ENCODE results near the gene STAB2. TPM values are rescaled to one million over a fixed set of nuclear protein-coding genes. Genes with fewer than 3 reads are reported as not detected.

The STAB2 gene
- total and polyA plus RNA-seq, 5 experiments from 2014 or later: not detected

- peaks cover 0 to 9% (median 0%) of the 10 kb centered on the region in 9 donors for H3K9me3 Mint-ChIP-seq
- POLR2A ChIA-PET: no interaction called here
- no peak overlapping the region for H3K4me3 Mint-ChIP-seq
- no peaks in the 10 kb centered on the region for H3K27me3 Mint-ChIP-seq
- ATAC-seq: no peak
- no peak overlapping the region for H3K27ac Mint-ChIP-seq
- H3K4me1 Mint-ChIP-seq: peaks cover 0 to 2% (median 0%) of the 10 kb centered on the region in 4 donors
- no peak for DNase-seq
- peaks cover 6 to 52% (median 16%) of the 10 kb centered on the region in 3 donors for H3K36me3 Mint-ChIP-seq
Observed at GRCh38 chr12:103786201-103786600, 199.1 kb downstream of the STAB2 start.

DNA sequence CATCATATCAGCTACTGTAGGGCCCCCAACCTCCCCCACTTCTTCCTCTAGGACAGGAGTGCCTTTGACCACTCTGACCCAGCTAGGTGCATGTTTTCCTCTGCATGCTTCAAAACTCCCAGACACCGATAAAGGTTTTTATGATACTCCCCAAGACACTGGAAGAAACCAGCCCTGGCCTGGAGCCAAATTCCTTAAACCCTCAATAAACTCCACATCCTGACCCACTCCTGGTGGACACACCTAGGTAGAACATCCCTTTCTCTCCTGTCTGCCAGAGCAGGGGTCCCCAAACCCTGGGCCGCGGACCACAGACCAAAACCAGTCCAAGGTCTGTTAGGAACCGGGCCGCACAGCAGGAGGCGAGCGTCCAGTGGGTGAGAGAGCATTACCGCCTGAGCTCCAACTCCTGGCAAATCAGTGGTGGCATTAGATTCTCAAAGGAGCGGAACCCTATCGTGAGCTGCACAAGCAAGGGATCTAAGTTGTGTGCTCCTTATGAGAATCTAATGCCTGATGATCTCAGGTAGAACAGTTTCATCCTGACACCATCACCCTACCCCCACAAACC is 204.4 kb downstream of the STAB2 start:
- no peak for ATAC-seq
- H3K27me3 Mint-ChIP-seq: no peaks in the 10 kb centered on the region
- POLR2A ChIA-PET: interaction anchor here (0.6 kb wide), 1 partner anchor 1699 kb away, joined by 3 read pairs; no protein-coding TSS in a partner anchor

DNA sequence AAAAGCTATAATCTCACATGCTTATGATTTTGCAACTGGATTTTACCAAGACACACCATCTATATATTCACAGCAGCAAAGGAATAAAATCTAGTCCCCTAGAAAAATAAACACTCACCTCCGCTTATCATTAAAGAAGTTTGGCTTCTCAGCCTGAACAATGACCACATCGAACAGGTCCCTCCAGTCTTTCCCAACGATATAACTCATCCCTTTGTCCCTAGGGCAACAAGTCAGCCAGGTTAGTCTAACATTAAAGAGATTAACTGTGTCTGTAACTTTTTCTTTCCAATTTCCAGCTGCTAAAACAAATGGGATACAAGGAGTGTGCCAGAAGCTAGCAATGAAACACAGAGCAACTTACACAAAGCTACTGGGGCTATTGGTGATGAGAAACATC is 206.0 kb downstream of the STAB2 start:
- Mint-ChIP-seq H3K27ac (peak overlapping the region in 1 of 10 donors; percentile 34), H3K4me1 (peaks cover 0 to 2% (median 0%) of the 10 kb centered on the region in 4 donors), H3K9me3 (no peaks in the 10 kb centered on the region), H3K36me3 (peaks cover 8 to 56% (median 34%) of the 10 kb centered on the region in 3 donors), H3K4me3 (no peak overlapping the region), H3K27me3 (no peaks in the 10 kb centered on the region)
- POLR2A ChIA-PET: no interaction called here
- ATAC-seq (no peak), DNase-seq (no peak)

More for the DNA sequence above, 204.4 kb downstream of the STAB2 start:
- DNase-seq: no peak
- Mint-ChIP-seq H3K27ac (no peak overlapping the region), H3K4me1 (no peaks in the 10 kb centered on the region), H3K4me3 (no peak overlapping the region), H3K9me3 (peaks cover 0 to under 1% (median 0%) of the 10 kb centered on the region in 9 donors), H3K36me3 (peaks cover 8 to 51% (median 24%) of the 10 kb centered on the region in 3 donors)

DNA sequence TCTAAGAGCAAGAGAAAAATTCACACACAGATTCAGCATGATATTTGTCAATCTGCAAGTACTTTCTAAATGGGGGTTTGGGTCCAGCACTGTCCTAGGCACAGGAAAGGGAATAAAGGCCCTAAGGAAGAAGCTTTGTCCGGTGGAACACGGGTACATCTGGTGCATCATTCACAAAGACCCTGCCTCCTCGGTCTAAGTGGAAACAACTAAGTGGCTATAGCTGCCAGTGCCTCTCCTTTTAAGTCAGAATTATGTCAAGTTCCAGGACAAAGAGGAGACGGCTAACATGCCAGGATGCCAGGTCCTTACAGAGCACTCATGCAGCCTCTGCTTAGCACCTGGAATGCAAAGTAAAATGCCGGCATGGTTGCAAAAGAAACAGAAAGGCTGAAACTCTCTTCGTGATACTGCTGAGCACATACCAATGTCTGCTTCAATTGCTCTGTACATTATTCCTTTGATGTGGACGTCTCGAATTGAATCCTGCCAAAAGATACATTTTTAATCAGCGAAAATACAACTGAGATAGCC is 206.5 kb downstream of the STAB2 start:
- no peak overlapping the region for H3K27ac Mint-ChIP-seq
- ATAC-seq: no peak
- no peak for DNase-seq
- no peak overlapping the region for H3K4me3 Mint-ChIP-seq
- H3K36me3 Mint-ChIP-seq: peaks cover 8 to 61% (median 34%) of the 10 kb centered on the region in 3 donors
- peaks cover 0 to 2% (median 0%) of the 10 kb centered on the region in 4 donors for H3K4me1 Mint-ChIP-seq
- POLR2A ChIA-PET: no interaction called here
- H3K27me3 Mint-ChIP-seq: no peaks in the 10 kb centered on the region
- H3K9me3 Mint-ChIP-seq: no peaks in the 10 kb centered on the region

- ATAC-seq (no peak), DNase-seq (no peak)
- H3K9me3 Mint-ChIP-seq: no peaks in the 10 kb centered on the region
- peaks cover 8 to 62% (median 34%) of the 10 kb centered on the region in 3 donors for H3K36me3 Mint-ChIP-seq
- no peak overlapping the region for H3K4me3 Mint-ChIP-seq
- peak overlapping the region in 2 of 10 donors; percentile 13 to 33 for H3K27ac Mint-ChIP-seq
- H3K4me1 Mint-ChIP-seq: peaks cover 0 to 2% (median 0%) of the 10 kb centered on the region in 4 donors
- POLR2A ChIA-PET: no interaction called here
- H3K27me3 Mint-ChIP-seq: no peaks in the 10 kb centered on the region
Observed at GRCh38 chr12:103794309-103795213, 207.5 kb downstream of the STAB2 start.

DNA sequence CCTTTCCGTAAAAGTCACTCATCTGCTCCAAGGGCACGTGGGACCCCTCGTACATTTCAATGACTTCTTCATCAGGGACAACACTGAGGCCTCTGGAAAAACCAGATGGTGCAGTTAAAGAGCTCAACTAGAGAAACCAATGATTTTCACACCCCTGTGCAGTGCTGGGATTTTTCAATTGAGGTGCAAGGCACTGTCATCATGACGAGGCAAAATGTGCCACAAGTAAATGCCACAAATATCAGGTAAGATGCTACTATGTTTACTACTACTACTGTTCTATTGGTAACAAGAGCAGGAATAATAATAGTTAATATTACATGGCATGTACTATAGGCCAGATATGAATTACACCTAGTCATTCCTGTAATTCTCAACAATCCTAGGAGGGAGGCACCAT is 211.5 kb downstream of the STAB2 start:
- POLR2A ChIA-PET: no interaction called here
- H3K36me3 Mint-ChIP-seq: peaks cover 5 to 58% (median 22%) of the 10 kb centered on the region in 3 donors
- no peaks in the 10 kb centered on the region for H3K27me3 Mint-ChIP-seq
- peaks cover 0 to 8% (median 2%) of the 10 kb centered on the region in 4 donors for H3K4me1 Mint-ChIP-seq
- no peak for DNase-seq
- H3K9me3 Mint-ChIP-seq: peaks cover 0 to 3% (median 0%) of the 10 kb centered on the region in 9 donors
- ATAC-seq: no peak
- no peak overlapping the region for H3K27ac Mint-ChIP-seq
- H3K4me3 Mint-ChIP-seq: no peak overlapping the region

GRCh38 chr12:103799504-103799856 is 212.4 kb downstream of the STAB2 start:
- peak overlapping the region in 1 of 10 donors; percentile 43 for H3K27ac Mint-ChIP-seq
- no peak for DNase-seq
- peaks cover 5 to 54% (median 25%) of the 10 kb centered on the region in 3 donors for H3K36me3 Mint-ChIP-seq
- H3K27me3 Mint-ChIP-seq: no peaks in the 10 kb centered on the region
- H3K4me1 Mint-ChIP-seq: peaks cover 0 to 8% (median 2%) of the 10 kb centered on the region in 4 donors
- ATAC-seq: no peak
- H3K9me3 Mint-ChIP-seq: peaks cover 0 to 3% (median 0%) of the 10 kb centered on the region in 9 donors
- no peak overlapping the region for H3K4me3 Mint-ChIP-seq
- POLR2A ChIA-PET: no interaction called here

- peaks cover 0 to 3% (median 0%) of the 10 kb centered on the region in 9 donors for H3K9me3 Mint-ChIP-seq
- POLR2A ChIA-PET: no interaction called here
- H3K27ac Mint-ChIP-seq: peak overlapping the region in 1 of 10 donors; percentile 43
- H3K36me3 Mint-ChIP-seq: peaks cover 5 to 56% (median 25%) of the 10 kb centered on the region in 3 donors
- peaks cover 0 to 8% (median 2%) of the 10 kb centered on the region in 4 donors for H3K4me1 Mint-ChIP-seq
- ATAC-seq: no peak
- H3K4me3 Mint-ChIP-seq: no peak overlapping the region
- H3K27me3 Mint-ChIP-seq: no peaks in the 10 kb centered on the region
- DNase-seq: no peak
Observed at GRCh38 chr12:103799857-103800771, 213.0 kb downstream of the STAB2 start.

GRCh38 chr12:103801709-103802585 is 214.9 kb downstream of the STAB2 start:
- no peak overlapping the region for H3K27ac Mint-ChIP-seq
- H3K4me1 Mint-ChIP-seq: peaks cover 0 to 8% (median 3%) of the 10 kb centered on the region in 4 donors
- H3K9me3 Mint-ChIP-seq: peaks cover 0 to 3% (median 0%) of the 10 kb centered on the region in 9 donors
- peaks cover 12 to 50% (median 24%) of the 10 kb centered on the region in 3 donors for H3K36me3 Mint-ChIP-seq
- ATAC-seq (no peak), DNase-seq (no peak)
- POLR2A ChIA-PET: no interaction called here
- H3K4me3 Mint-ChIP-seq: no peak overlapping the region
- peaks cover 0 to 1% (median 0%) of the 10 kb centered on the region in 5 donors for H3K27me3 Mint-ChIP-seq

DNA sequence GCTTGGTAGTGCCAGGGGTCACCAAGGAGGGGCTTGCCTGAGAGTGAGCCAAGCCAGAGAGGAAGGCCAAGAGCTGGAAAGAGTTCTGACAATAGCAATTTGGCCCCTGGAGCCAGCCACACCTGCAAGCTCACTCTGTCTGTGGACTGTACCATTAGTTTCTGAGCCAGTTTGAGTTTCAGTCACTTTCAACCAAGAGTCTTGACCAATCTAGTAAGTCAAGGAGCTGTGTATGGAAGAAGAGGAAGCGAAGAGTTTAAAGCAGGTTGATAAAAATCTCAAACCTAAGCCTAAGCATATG is 215.5 kb downstream of the STAB2 start:
- Mint-ChIP-seq H3K27ac (peak overlapping the region in 1 of 10 donors; percentile 12), H3K4me1 (peaks cover 0 to 11% (median 4%) of the 10 kb centered on the region in 4 donors), H3K4me3 (no peak overlapping the region), H3K27me3 (peaks cover 0 to 1% (median 0%) of the 10 kb centered on the region in 5 donors), H3K36me3 (peaks cover 12 to 52% (median 21%) of the 10 kb centered on the region in 3 donors), H3K9me3 (peaks cover 0 to 3% (median 0%) of the 10 kb centered on the region in 9 donors)
- DNase-seq (no peak), ATAC-seq (no peak)
- POLR2A ChIA-PET: no interaction called here

DNA sequence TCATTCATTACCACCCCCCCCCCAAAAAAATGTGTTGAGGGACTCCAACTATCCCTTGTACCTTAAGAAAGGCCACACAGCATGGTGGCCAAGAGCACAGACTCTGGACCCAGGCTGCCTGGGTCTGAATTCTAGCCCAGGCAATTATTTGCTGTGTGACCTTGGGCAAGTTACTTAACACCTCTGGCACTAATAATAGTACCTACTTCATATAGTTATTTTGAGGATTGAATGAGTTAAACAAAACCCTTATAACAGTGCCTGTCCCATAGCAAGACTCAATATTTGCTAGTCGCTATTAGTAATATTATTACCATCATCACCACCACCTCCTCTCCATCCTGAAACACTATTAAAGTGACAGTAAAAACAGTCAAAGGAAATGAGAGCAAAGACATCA is 216.8 kb downstream of the STAB2 start:
- Mint-ChIP-seq H3K36me3 (peaks cover 12 to 42% (median 20%) of the 10 kb centered on the region in 3 donors), H3K27me3 (peaks cover 0 to 1% (median 0%) of the 10 kb centered on the region in 5 donors), H3K27ac (no peak overlapping the region)

More for the DNA sequence above, 216.8 kb downstream of the STAB2 start:
- POLR2A ChIA-PET: no interaction called here
- Mint-ChIP-seq H3K9me3 (peaks cover 0 to 3% (median 0%) of the 10 kb centered on the region in 9 donors), H3K4me1 (peaks cover 0 to 11% (median 4%) of the 10 kb centered on the region in 4 donors), H3K4me3 (no peak overlapping the region)
- ATAC-seq (no peak), DNase-seq (no peak)
